GM18873 (cell line): ENCODE measurements around the gene PATE4.
"Not testable (repeated sequence)": the region's sequence is repeated elsewhere in the genome, so short reads cannot be mapped to it uniquely, and the experiment has no call there.

Experiments used
- ATAC-seq: cut with Tn5 transposase; IDR thresholded peaks from one replicate; pipeline ENCODE4 v1.9.1; 2021; ENCODE audit warnings: mild to moderate bottlenecking, moderate library complexity, moderate number of reproducible peaks; ENCODE audit not compliant: unreplicated experiment, low FRiP score

The PATE4 gene, protein sequence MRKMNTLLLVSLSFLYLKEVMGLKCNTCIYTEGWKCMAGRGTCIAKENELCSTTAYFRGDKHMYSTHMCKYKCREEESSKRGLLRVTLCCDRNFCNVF

DNA sequence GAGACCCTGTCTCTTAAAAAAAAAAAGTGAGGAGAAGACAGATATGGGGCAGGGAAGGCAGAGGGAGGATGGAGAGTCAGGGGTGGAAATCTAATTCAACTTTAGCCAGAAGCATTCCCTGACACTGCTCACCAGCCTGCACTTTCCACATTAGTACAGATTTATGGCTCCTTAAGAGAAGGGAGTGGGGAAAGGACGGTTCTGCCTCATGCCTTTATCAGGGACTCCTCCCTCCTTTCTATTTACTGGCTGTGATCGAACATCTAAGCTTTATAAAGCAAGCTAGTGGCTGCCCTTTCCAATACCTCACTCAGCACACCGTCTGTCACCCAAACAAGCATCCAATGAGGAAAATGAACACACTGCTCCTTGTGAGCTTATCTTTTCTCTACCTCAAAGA lies at the start of gene PATE4:
Gene PATE4, plus strand, starts transcription at position 301 of the 400 bp plus-strand sequence. Its CDS starts 44 bp downstream, at position 345.
- ATAC-seq, result no peak

DNA sequence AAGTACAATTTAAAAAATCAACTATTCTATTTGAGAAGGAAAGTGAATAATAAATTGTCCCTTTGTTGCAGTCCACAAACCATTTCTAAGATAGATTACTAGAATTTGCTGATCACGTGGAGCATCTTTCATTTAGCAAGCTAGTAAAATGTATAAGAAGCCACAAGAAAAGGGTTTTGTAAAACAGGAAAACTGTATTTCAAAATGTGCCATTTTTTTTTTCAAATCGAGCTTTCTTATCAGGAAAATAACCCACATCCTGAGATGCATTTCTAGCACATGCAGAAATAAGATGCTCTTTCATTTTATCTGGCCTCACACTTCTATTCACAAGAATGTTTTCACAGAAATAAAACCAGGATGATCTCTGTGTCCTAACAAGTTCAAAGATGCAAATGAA lies 48.4 kb upstream of the PATE4 start:
- ATAC-seq, result no peak

DNA sequence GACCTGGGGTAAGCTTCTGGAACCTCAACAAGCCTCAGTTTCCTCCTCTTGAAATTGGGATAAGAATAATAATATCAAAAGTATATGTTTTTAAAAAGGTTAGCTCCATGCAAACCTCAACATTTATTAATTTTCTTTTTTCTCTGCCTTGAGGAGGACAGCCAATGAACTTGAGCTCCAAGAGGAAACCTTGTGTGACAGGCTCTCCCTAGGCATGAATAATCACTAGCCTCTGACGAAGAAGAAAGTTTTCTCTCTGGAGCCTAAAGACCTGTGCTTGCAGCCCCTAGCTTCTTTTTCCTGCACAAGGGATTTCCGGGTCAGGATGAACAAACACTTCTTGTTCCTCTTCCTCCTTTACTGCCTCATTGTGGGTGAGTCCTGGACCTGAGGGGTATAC lies 45.3 kb upstream of the PATE4 start, which contains the start of gene PATE3:
Gene PATE3, plus strand, starts transcription at position 301 of the 400 bp plus-strand sequence. Its CDS starts 25 bp downstream, at position 326.
- ATAC-seq, result no peak

DNA sequence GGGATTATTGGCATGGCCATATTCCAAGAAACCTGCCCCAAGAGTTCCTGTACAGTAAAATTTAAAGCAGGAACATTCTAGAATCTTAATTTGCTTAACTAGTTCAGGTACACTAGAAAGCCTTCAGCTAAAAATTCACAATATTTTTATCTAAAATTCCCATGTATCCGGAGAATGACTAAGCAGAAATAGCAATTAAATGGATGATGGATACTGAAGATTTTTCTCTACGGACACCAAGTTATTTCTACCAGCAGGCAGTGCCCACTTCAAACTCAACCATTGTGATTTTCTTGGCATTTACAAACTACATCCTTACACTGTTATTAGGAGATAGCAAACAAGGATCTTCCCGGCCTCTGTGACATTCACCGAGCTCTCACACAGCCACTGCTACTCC lies 42.3 kb upstream of the PATE4 start:
- no peak for ATAC-seq

DNA sequence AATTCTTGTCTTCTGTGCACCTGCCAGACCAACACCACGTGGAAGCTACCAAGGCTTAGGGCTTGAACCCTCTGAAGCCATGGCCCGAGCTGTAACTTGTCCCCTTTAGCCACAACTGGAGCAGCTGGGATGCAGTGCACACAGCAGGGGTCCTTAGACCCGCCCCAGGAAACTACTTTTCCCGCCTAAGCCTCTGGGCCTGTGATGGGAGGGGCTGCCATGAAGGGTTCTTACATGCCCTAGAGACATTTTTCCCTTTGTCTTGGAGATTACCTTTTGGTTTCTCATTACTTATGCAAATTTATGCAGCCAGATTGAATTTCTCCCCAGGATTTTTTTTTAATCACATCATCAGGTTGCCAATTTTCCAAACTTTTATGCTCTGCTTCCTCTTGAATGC lies 35.5 kb upstream of the PATE4 start:
- ATAC-seq, result no peak

DNA sequence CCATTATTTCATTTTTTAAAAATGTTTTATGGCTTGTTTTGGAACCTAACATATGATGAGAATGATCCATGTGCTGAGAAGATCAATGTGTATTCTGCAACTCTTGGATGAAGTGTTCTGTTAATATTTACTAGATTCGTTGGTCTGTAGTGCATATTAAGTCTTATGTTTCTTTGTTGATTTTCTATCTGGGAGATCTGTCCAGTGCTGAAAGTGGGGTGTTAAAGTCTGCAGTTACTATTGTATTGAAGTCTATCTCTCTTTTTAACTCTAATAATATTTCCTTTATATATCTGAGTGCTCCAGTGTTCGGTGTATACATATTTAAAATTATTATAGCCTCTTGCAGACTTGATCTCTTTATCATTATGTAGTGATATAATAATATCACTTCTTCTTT lies 33.3 kb upstream of the PATE4 start:
- no peak for ATAC-seq

DNA sequence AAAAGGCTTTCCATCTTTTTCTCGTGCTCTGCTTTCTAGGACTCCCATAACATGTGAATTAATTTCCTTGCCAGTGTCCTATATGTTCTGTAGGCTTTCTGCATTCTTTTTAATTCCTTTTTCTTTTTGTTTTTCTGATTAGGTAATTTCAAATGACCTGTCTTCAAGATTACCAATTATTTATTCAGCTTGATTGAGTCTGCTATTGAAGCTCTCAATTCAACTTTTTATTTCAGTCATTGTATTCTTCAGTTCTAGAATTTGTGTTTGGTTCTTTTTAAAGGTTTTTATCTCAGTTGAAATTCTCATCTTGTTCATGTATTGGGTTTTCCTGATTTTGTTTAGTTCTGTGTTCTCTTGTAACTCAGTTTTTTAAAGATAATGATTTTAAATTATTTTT lies 30.7 kb upstream of the PATE4 start:
- no peak for ATAC-seq

DNA sequence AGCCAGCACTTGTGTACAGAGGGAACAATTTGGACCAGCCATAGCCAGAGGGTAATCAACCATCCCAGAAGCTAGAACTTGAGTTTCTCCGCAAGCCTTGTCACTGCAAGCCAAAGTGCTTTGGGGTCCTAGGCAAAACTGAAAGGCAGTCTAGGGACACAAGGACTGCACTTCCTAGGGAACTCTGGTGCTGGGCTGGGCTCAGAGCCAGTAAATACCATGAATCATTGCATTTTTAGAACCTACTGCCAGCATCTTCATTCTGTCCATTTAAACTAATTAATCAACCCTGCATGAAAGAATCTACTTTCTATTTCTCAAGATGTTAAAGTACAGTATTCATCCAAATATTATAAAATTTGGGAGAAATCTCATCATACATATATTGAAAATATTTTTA lies 25.2 kb upstream of the PATE4 start:
- ATAC-seq, result no peak

DNA sequence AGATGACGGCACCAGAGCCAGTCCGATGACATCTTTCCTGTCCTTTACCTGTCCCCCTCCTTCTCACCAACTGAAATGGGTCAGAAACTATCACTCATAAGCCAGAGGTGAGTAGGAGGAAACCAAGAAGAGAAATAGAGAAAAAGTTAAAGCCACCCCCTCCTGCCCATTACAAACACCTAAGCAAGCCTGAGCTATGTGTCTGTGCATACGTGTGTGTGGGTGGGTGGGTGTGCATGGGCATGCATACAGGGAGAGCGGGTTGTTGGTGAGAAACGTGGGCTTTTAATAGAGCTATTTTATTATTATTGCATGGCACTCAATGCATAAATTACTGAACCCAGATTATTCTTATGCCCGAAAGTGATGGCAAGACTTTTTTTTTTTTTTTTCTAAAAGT lies 2.6 kb downstream of the PATE4 start:
- no peak for ATAC-seq

DNA sequence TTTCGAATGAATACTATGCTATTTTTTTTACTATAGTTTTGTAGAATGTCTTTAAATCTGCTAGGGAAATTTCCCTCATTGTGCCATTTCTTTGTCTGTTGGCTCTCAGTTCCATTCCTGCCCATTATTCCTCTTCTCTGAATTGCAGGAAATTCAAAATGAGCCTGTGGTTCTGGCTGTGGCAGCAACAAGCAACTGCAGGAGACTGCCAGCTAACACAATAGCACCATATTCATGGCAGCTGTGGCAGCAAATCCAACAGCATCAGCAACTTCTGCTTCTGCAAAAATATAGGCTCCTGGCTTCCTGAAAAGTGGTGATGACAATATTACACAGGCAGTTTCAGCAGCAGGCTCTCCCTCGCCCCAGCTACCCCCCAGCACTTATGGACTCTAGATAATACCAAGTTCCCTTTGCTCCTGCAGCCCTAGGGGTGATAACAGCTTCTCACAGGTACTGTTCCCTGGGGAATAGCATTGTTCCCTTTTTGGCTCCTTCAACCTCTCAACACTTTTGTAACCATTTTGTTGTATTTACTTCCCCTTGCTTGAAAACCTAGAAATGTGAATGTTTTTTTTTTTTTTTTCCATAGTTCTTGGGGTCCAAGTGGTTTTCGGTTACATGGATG lies 9.3 kb downstream of the PATE4 start:
- no peak for ATAC-seq

DNA sequence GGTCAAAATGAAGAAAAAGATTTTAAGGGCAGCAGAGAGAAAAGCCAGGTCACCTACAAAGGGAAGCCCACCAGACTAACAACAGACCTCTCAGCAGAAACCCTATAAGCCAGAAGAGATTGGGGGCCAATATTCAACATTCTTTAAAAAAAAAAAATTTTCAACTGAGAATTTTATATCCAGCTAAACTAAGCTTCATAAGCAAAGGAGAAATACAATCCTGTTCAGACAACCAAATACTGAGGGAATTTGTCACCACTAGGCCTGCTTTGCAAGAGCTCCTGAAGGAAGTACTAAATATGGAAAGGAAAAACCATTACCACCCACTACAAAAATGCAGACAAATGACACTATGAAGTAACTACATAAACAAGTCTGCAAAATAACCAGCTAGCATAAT lies 13.1 kb downstream of the PATE4 start:
- ATAC-seq, result no peak

DNA sequence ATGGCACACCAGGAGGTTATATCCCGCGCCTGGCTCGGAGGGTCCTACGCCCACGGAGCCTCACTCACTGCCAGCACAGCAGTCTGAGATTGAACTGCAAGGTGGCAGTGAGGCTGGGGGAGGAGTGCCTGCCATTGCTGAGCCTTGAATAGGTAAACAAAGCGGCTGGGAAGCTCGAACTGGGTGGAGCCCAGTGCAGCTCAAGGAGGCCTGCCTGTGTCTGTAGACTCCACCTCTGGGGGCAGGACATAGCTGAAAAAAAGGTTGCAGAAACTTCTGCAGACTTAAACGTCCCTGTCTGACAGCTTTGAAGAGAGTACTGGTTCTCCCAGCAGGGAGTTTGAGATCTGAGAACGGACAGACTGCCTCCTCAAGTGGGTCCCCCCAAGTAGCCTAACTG lies 24.6 kb downstream of the PATE4 start:
- not testable (repeated sequence) for ATAC-seq

DNA sequence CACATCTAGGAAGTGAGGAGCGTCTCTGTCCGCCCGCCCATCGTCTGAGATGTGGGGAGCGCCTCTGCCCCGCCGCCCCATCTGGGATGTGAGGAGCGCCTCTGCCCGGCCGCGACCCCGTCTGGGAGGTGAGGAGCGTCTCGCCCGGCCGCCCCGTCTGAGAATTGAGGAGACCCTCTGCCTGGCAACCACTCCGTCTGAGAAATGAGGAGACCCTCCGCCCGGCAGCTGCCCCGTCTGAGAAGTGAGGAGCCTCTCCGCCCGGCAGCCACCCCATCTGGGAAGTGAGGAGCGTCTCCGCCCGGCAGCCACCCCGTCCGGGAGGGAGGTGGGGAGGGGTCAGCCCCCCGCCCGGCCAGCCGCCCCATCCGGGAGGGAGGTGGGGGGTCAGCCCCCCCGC lies 29.7 kb downstream of the PATE4 start:
- ATAC-seq, result not testable (repeated sequence)

DNA sequence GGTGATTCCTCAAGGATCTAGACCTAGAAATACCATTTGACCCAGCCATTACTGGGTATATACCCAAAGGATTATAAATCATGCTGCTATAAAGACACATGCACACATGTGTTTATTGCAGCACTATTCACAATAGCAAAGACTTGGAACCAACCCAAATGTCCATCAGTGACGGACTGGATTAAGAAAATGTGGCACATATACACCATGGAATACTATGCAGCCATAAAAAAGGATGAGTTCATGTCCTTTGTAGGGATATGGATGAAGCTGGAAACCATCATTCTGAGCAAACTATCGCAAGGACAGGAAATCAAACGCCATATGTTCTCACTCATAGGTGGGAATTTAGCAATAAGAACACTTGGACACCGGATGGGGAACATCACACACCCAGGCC lies 32.2 kb downstream of the PATE4 start:
- ATAC-seq, result not testable (repeated sequence)

DNA sequence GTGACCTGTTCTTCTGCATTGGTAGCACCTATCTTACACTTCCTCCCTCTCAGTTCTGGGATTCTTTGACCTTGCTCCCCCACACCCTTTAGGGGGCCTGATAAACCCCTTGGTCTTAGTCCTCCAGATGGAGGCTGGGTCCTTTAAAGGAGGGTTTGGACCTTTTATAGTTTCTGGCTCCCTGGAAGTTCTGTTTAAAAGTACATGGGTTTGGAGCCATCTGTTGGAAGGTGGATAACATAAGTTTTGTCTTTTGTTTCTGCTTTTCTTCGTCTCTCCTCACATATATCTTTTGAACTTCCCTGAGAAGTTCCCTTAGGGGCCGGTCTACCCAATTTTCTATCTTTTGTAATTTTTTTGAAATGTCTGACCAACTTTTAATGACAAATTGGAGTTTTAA lies 36.4 kb downstream of the PATE4 start:
- ATAC-seq, result no peak

DNA sequence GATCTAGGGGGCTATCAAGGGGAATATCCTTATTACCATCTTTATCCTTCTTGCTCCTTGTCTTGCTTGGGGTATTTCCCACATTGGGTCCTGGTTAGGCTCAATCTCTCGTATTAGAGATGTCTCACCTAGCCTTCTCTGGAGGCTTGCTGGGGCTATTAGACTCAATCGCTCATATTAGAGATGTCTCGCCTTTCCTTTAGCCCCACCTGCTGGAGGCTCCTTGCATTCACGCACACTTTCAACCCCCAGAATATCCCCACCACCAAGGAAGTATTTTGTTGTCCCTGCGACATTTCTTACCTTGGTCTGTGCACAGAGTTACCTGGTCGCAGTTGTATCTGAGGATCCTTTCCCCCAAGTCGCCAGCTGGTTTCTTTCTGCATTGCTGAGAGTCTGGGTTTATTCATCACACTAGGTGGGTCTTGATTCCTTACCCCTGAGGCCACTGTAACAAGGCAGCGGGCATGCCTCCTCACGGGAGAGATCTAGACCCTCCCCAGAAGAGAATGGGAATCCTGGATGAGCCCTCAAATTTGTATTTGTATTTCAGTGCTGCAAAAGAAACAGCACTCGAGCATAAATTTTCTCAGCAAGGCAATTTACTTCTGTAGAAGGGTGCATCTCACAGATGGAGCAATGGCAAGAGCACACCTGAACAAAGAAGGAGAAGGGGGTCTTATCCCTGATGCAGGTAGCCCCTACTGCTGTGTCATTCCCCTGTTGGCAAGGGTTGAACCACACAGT lies 38.4 kb downstream of the PATE4 start:
- no peak for ATAC-seq

DNA sequence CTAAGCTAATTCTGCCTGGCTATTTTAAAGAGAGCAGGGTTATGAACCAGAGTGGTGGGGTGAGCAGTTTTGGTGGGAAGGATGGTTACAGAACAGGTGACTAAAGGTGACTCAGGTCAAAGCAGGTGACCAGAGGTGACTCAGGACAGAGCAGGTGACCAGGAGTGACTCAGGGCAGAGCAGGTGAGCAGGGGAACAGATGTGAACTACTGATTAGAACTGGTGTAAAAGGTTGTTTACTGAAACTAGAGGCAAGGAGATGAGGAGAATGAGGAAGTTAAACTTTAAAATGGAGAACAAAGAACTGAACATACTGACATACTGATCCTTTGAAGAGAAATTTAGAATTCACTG lies 39.0 kb downstream of the PATE4 start:
- no peak for ATAC-seq

DNA sequence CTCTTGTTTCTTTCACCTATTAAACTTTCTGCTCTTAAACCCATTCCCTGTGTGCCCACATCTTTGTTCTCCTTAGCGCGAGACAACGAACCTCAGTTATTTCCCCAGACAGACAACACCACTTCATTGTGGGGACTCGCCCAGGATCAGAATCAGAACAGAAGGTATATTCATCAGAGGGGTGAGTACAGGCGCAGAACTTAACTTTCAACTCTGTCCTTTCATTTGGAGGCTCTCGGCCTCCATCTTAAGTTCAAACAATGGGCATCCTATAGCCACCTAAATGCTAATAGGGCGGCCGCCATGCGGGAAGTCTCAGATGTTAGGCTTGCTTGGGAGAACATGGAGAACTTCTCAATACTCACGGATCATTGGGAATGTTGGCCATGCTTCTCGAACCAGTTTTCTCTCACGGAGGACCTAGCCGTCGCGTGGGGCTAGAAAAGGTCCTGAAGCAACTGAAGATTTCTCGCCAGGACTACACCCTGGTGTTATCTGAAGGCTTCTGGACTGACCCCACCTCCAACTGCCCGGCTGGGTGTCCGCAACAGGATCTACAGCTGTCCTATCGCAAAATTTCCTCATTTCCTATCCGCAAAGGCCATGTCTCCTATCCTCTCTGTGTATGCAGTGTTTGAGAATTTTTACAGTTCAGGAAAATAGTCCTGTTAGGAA lies 40.9 kb downstream of the PATE4 start:
- ATAC-seq, result no peak

DNA sequence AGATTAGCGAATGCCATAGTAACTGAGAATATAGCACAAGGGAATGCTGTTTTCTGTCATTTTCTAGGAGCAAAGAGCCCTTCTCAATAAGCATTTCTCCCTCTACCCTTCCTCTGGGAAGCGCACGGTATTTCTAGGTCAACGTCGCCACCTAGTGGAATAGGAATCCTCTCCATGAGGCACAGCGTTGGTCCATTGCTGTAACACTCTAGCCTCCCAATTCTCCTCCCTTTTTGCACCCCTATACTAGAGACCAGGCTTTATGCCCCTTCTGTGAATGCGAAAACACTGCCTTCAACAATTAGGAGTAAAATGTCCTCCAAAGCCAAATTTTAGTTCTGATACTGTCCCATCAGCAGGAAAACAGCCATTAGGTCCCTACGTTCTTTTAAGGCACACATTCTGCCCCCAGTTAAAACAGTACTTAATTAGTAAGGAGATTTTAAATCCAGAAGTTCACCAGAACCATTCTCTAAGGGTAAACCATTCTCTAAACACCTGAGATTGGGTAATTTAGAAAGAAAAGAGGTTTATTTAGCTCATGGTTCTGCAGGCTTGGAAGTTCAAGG lies 41.5 kb downstream of the PATE4 start:
- no peak for ATAC-seq

DNA sequence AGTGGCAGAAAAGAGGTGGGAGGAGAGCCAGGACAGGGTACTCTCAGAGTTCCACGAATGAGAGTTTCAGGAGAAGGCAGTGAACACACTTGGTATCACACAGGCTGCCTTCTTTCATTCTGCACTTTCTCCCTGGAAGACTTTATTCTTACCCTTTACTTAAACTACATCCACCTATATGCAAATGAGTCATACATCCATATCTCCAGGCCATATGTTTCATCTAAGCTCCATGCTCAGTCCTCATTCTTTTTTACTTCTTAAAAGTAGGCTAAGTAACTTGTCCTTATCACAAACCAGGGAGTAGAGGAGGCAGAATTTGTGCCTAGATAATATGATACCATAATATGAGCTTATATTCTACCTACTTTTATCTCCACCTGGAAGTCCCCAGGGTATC lies 48.2 kb downstream of the PATE4 start:
- no peak for ATAC-seq

DNA sequence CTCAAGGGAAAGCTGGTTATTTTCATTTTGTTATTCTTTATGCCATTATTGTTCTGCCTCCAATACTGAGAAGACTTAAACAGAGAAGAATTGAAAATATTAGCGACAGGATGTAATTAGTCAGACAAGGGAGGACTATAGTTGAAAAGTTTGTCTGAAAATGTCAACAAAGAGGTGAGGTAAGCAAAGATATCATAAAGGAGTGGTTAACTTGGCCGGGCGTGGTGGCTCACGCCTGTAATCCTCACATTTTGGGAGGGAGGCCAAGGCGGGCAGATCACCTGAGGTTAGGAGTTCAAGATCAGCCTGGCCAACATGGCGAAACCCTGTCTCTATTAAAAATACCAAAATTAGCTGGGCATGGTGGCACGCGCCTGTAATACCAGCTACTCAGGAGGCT lies 50.3 kb downstream of the PATE4 start:
- ATAC-seq, result no peak
